NCI-H146 treated with DMSO at 0.1 percent for 48 hours (cell line): ENCODE results near the gene PCDHB9.
A peak's percentile ranks its signal among the peaks of the same experiment; 100 is the strongest.
"Not testable (repeated sequence)": the region's sequence is repeated elsewhere in the genome, so short reads cannot be mapped to it uniquely, and the experiment has no call there.

Experiments used
- DNase-seq: peaks from one replicate; lab custom pipeline; 2025; ENCODE audit not compliant: unreplicated experiment; lab: John Stamatoyannopoulos, UW

The PCDHB9 gene

GRCh38 chr5:141186897-141187512, at the start of gene PCDHB9:
TSS of gene PCDHB9 (plus strand) at chr5:141187161. CDS start at chr5:141187319, 158 bp downstream.
- peak; percentile 45 for DNase-seq

- DNase-seq = not testable (repeated sequence)
These were observed 49.6 kb upstream of the PCDHB9 start for GRCh38 chr5:141137346-141137745.

GRCh38 chr5:141149812-141150211, 37.1 kb upstream of the PCDHB9 start, which contains the start of gene PCDHB6:
TSS of gene PCDHB6 (plus strand) at chr5:141150057. CDS start at chr5:141150258, 201 bp downstream.
- no peak for DNase-seq

GRCh38 chr5:141150224-141150992, 36.6 kb upstream of the PCDHB9 start:
- no peak for DNase-seq

DNA sequence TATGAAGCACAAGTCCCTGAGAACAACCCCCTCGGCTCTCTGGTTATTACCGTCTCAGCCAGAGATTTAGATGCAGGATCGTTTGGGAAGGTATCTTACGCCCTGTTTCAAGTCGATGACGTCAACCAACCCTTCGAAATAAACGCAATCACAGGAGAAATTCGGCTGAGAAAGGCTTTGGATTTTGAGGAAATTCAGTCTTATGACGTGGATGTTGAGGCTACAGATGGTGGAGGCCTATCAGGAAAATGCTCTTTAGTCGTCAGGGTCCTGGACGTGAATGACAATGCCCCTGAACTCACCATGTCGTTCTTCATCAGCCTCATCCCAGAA, 36.0 kb upstream of the PCDHB9 start:
- DNase-seq = no peak

GRCh38 chr5:141151632-141152031, 35.3 kb upstream of the PCDHB9 start:
- not testable (repeated sequence) for DNase-seq

DNA sequence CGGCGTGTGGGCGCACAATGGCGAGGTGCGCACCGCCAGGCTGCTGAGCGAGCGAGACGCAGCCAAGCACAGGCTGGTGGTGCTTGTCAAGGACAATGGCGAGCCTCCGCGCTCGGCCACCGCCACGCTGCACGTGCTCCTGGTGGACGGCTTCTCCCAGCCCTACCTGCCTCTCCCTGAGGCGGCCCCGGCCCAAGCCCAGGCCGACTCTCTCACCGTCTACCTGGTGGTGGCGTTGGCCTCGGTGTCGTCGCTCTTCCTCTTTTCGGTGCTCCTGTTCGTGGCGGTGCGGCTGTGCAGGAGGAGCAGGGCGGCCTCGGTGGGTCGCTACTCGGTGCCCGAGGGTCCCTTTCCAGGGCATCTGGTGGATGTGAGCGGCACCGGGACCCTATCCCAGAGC, 34.9 kb upstream of the PCDHB9 start:
- not testable (repeated sequence) for DNase-seq

DNA sequence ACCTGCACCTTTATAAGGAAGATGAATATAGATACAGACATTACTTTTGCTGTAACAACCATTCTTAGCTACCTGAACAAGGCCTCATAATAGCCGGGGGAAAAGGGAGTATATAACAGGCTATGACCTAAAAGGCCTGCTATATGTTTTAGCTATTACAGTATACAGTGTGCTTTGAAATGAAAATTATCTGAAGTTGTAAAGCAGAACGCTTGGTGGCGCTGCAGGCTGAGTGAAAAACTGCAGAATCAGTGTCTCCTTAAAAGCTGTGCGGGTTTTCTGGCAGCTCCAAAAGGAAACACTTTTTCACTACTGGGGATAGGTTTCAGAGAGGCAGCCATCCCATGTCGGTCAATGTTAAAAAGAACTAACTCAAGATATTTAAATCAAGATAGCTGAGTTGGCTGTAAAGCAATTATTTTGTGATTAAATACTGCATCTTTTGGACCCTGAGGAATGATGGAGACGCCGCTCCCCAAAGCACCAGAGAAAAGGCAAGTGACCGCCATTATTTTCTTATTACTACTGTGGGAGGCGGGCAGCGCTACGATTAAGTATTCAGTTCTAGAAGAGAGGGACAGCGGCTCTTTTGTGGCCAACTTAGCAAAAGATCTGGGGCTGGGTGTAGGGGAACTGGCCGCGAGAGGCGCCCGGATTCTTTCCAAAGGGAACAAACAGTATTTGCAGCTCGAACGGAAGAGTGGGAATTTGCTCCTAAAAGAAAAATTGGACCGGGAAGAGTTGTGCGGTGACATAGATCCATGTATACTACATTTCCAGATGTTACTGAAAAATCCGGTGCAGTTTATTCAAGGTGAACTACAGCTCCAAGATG, 31.2 kb upstream of the PCDHB9 start:
- no peak for DNase-seq

DNA sequence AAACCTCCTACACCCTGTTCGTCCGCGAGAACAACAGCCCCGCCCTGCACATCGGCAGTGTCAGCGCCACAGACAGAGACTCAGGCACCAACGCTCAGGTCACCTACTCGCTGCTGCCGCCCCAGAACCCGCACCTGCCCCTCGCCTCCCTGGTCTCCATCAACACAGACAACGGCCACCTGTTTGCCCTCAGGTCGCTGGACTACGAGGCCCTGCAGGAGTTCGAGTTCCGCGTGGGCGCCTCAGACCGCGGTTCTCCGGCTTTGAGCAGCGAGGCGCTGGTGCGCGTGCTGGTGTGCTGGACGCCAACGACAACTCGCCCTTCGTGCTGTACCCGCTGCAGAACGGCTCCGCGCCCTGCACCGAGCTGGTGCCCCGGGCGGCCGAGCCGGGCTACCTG, 29.6 kb upstream of the PCDHB9 start:
- DNase-seq = not testable (repeated sequence)

DNA sequence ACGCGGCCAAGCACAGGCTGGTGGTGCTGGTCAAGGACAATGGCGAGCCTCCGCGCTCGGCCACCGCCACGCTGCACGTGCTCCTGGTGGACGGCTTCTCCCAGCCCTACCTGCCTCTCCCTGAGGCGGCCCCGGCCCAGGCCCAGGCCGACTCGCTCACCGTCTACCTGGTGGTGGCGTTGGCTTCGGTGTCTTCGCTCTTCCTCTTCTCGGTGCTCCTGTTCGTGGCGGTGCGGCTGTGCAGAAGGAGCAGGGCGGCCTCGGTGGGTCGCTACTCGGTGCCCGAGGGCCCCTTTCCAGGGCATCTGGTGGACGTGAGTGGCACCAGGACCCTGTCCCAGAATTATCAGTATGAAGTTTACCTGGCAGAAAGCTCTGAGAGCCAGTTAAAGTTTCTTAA, 29.1 kb upstream of the PCDHB9 start:
- not testable (repeated sequence) for DNase-seq

- DNase-seq = no peak
These were observed 14.4 kb upstream of the PCDHB9 start, which contains the start of gene PCDHB7 for GRCh38 chr5:141172381-141173204. TSS of gene PCDHB7 (plus strand) at chr5:141172644. CDS start at chr5:141172836, 192 bp downstream.

DNA sequence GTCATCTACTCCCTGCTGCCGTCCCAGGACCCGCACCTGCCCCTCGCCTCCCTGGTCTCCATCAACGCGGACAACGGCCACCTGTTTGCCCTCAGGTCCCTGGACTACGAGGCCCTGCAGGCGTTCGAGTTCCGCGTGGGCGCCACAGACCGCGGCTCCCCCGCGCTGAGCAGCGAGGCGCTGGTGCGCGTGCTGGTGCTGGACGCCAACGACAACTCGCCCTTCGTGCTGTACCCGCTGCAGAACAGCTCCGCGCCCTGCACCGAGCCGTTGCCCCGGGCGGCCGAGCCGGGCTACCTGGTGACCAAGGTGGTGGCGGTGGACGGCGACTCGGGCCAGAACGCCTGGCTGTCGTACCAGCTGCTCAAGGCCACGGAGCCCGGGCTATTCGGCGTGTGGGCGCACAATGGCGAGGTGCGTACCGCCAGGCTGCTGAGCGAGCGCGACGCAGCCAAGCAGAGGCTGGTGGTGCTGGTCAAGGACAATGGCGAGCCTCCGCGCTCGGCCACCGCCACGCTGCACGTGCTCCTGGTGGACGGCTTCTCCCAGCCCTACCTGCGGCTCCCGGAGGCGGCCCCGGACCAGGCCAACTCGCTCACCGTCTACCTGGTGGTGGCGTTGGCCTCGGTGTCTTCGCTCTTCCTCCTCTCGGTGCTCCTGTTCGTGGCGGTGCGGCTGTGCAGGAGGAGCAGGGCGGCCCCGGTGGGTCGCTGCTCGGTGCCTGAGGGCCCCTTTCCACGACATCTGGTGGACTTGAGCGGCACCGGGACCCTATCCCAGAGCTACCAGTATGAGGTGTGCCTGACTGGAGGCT, 12.5 kb upstream of the PCDHB9 start:
- not testable (repeated sequence) for DNase-seq

DNA sequence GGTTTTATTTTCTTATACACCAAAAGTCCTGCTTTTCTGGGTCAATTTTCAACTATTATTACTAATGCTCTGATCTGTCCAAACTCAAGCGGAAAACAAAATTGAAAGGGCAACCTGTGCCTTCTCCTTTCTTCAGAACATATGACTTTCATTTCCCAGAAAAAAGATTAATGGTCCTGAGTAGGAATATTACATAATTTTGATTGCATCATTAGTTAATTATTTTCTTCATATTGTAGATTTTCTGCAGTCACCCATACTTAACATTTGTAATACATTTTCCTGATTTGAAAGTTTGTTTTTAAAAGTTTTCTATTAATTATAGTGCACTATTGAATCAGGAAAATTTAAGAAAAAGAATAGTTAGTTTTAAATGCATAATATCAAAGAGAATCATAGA, 11.0 kb upstream of the PCDHB9 start:
- DNase-seq = no peak

GRCh38 chr5:141177577-141178191, 9.3 kb upstream of the PCDHB9 start, which contains the start of gene PCDHB8:
TSS of gene PCDHB8 (plus strand) at chr5:141177790. CDS start at chr5:141178035, 245 bp downstream.
- peak; percentile 38 for DNase-seq

- DNase-seq = not testable (repeated sequence)
These were observed 7.6 kb upstream of the PCDHB9 start for GRCh38 chr5:141179371-141179770.

DNA sequence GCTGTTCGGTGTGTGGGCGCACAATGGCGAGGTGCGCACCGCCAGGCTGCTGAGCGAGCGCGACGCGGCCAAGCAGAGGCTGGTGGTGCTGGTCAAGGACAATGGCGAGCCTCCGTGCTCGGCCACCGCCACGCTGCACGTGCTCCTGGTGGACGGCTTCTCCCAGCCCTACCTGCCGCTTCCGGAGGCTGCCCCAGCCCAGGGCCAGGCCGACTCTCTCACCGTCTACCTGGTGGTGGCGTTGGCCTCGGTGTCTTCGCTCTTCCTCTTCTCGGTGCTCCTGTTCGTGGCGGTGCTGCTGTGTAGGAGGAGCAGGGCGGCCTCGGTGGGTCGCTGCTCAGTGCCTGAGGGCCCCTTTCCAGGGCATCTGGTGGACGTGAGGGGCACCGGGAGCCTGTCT, 7.1 kb upstream of the PCDHB9 start:
- not testable (repeated sequence) for DNase-seq

- no peak for DNase-seq
These were observed 6.6 kb upstream of the PCDHB9 start for GRCh38 chr5:141180313-141180712.

GRCh38 chr5:141182248-141182647, 4.7 kb upstream of the PCDHB9 start, which contains the start of gene PCDHB16:
TSS of gene PCDHB16 (plus strand) at chr5:141182387. CDS start at chr5:141182560, 173 bp downstream.
- no peak for DNase-seq
